ENCODE measurements around the gene CEMP1. TPM values are rescaled to one million over a fixed set of nuclear protein-coding genes. Genes with fewer than 3 reads are reported as not detected.
"Not testable (repeated sequence)": the region's sequence is repeated elsewhere in the genome, so short reads cannot be mapped to it uniquely, and the experiment has no call there.

Gene CEMP1
- not detected in 2 replicates for polyA plus RNA-seq (2012; rRNA removed)
- not detected in 2 replicates for polyA plus RNA-seq (2012; cell fraction: cytosol; rRNA removed)
- polyA plus RNA-seq (2012; cell fraction: nucleus; rRNA removed): 0.12 TPM in 1 of 2 replicates, not detected in the other

- Histone ChIP-seq H3K36me3 (replicated peaks in 1 of 2; ENCODE audit: control insufficient read depth in 1 of 2, insufficient read depth in 2 of 2, low read length in 1 of 2) (peaks cover 0 to 15% of the 10 kb centered on the region in 2 experiments), H3K9me3 (no peaks in the 10 kb centered on the region), H3K27ac (ENCODE audit: low read depth in 2 of 2, low read length in 1 of 2) (peak within 1 kb of the TSS; percentile 67 to 84), H3K4me3 (ENCODE audit: low read depth in 2 of 2, low read length in 1 of 2) (peak within 1 kb of the TSS; percentile 58 to 67), H3K79me2 (ENCODE audit: insufficient read depth) (no peaks in the 10 kb centered on the region), H3K9me2 (no peaks in the 10 kb centered on the region), H3F3A (replicated peaks; ENCODE audit: insufficient read depth) (peaks cover 19% of the 10 kb centered on the region), H3K4me1 (ENCODE audit: control insufficient read depth in 1 of 2, insufficient read depth in 2 of 2, low read depth in 1 of 2, low read length in 1 of 2) (peaks cover 0 to 8% of the 10 kb centered on the region in 2 experiments; a peak in 2 of 4 replicates), H4K20me1 (ENCODE audit: insufficient read depth) (no peaks in the 10 kb centered on the region), H3K27me3 (ENCODE audit: insufficient read depth) (no peaks in the 10 kb centered on the region), H3K4me2 (peak within 1 kb of the TSS; percentile 95), H3K9ac (peak within 1 kb of the TSS; percentile 63), H2AFZ (ENCODE audit: low read depth) (peak within 1 kb of the TSS; percentile 79; the same call in 1 of the 2 replicates)
- no peak for DNase-seq
- TF ChIP-seq EZH2phosphoT487 (IDR thresholded peaks at IDR 0.05; ENCODE audit: borderline replicate concordance, low read depth): no peak
- no peak for TF ChIP-seq SIN3A (IDR thresholded peaks at IDR 0.05; ENCODE audit: borderline replicate concordance, low read depth, low read length)
- no peak for TF ChIP-seq ELF1 (IDR thresholded peaks at IDR 0.05)
- TF ChIP-seq FOXM1 (IDR thresholded peaks at IDR 0.05; ENCODE audit: low read depth): no peak
- no peak for TF ChIP-seq TCF12 (IDR thresholded peaks at IDR 0.05)
- TF ChIP-seq FOSL2 (IDR thresholded peaks at IDR 0.05; ENCODE audit: borderline replicate concordance, low read depth): no peak
- no peak for TF ChIP-seq ZBTB33 (IDR thresholded peaks at IDR 0.05; ENCODE audit: borderline replicate concordance, low read depth)
- no peak for TF ChIP-seq NRF1 (IDR thresholded peaks at IDR 0.05; ENCODE audit: low read depth, low read length)
- POLR2A ChIA-PET: interaction anchor here (0.6 to 2.2 kb wide), 3 partner anchors 11 to 376 kb away, joined by 3 to 15 read pairs (median 5); partner anchors contain the start of gene AMDHD2
- CTCF ChIA-PET: interaction anchor here (0.6 to 1.0 kb wide), 3 partner anchors 12 to 101 kb away, joined by 3 to 5 read pairs (median 3); partner anchors contain the start of gene AMDHD2
- 40% methylated on average over 9 of the region's 11 CpGs for WGBS (ENCODE audit: low lambda C conversion rate)
Measured at GRCh38 chr16:2531371-2531695, at the start of gene CEMP1. Gene CEMP1 (minus strand): TSS chr16:2531408. CDS start chr16:2531073, 335 bp downstream.

- H4K20me1 ChIP-seq (ENCODE audit: insufficient read depth); H2AFZ ChIP-seq (ENCODE audit: low read depth); H3F3A ChIP-seq (replicated peaks; ENCODE audit: insufficient read depth); H3K4me3 ChIP-seq (ENCODE audit: low read depth in 2 of 2, low read length in 1 of 2); H3K27me3 ChIP-seq (ENCODE audit: insufficient read depth); H3K4me2 ChIP-seq; POLR2A ChIA-PET; H3K9me2 ChIP-seq; H3K27ac ChIP-seq (ENCODE audit: low read depth in 2 of 2, low read length in 1 of 2); H3K9me3 ChIP-seq; H3K4me1 ChIP-seq (ENCODE audit: control insufficient read depth in 1 of 2, insufficient read depth in 2 of 2, low read depth in 1 of 2, low read length in 1 of 2); H3K36me3 ChIP-seq (replicated peaks in 1 of 2; ENCODE audit: control insufficient read depth in 1 of 2, insufficient read depth in 2 of 2, low read length in 1 of 2); CTCF ChIA-PET; DNase-seq; H3K9ac ChIP-seq; H3K79me2 ChIP-seq (ENCODE audit: insufficient read depth): not testable (repeated sequence)
- no CpG with 5 or more reads among the region's 21 CpGs for WGBS (ENCODE audit: low lambda C conversion rate)
Measured at GRCh38 chr16:2580818-2581217, 49.6 kb upstream of the CEMP1 start.

GRCh38 chr16:2580143-2580542, 48.9 kb upstream of the CEMP1 start:
- H4K20me1 ChIP-seq (ENCODE audit: insufficient read depth); H3K27ac ChIP-seq (ENCODE audit: low read depth in 2 of 2, low read length in 1 of 2); H3K4me2 ChIP-seq; H3F3A ChIP-seq (replicated peaks; ENCODE audit: insufficient read depth); H3K9me2 ChIP-seq; DNase-seq; H2AFZ ChIP-seq (ENCODE audit: low read depth); H3K9ac ChIP-seq; H3K27me3 ChIP-seq (ENCODE audit: insufficient read depth); H3K79me2 ChIP-seq (ENCODE audit: insufficient read depth); H3K4me3 ChIP-seq (ENCODE audit: low read depth in 2 of 2, low read length in 1 of 2); CTCF ChIA-PET; H3K4me1 ChIP-seq (ENCODE audit: control insufficient read depth in 1 of 2, insufficient read depth in 2 of 2, low read depth in 1 of 2, low read length in 1 of 2); H3K36me3 ChIP-seq (replicated peaks in 1 of 2; ENCODE audit: control insufficient read depth in 1 of 2, insufficient read depth in 2 of 2, low read length in 1 of 2); POLR2A ChIA-PET; H3K9me3 ChIP-seq: not testable (repeated sequence)
- 100% methylated on average over 3 of the region's 11 CpGs for WGBS (ENCODE audit: low lambda C conversion rate)

GRCh38 chr16:2578905-2579304, 47.7 kb upstream of the CEMP1 start:
- H4K20me1 ChIP-seq (ENCODE audit: insufficient read depth); H3K79me2 ChIP-seq (ENCODE audit: insufficient read depth); H3K9ac ChIP-seq; H3K27me3 ChIP-seq (ENCODE audit: insufficient read depth); H3K9me3 ChIP-seq; DNase-seq; POLR2A ChIA-PET; H3K4me3 ChIP-seq (ENCODE audit: low read depth in 2 of 2, low read length in 1 of 2); H2AFZ ChIP-seq (ENCODE audit: low read depth); H3F3A ChIP-seq (replicated peaks; ENCODE audit: insufficient read depth); H3K4me2 ChIP-seq; H3K27ac ChIP-seq (ENCODE audit: low read depth in 2 of 2, low read length in 1 of 2); H3K36me3 ChIP-seq (replicated peaks in 1 of 2; ENCODE audit: control insufficient read depth in 1 of 2, insufficient read depth in 2 of 2, low read length in 1 of 2); H3K4me1 ChIP-seq (ENCODE audit: control insufficient read depth in 1 of 2, insufficient read depth in 2 of 2, low read depth in 1 of 2, low read length in 1 of 2); H3K9me2 ChIP-seq; CTCF ChIA-PET: not testable (repeated sequence)
- WGBS (ENCODE audit: low lambda C conversion rate): 88% methylated on average over 6 of the region's 12 CpGs

- H3K4me1 ChIP-seq (ENCODE audit: control insufficient read depth in 1 of 2, insufficient read depth in 2 of 2, low read depth in 1 of 2, low read length in 1 of 2); POLR2A ChIA-PET; H3K9me3 ChIP-seq: not testable (repeated sequence)
Measured at GRCh38 chr16:2577044-2577443, 45.8 kb upstream of the CEMP1 start.

More at GRCh38 chr16:2577044-2577443, 45.8 kb upstream of the CEMP1 start:
- H4K20me1 ChIP-seq (ENCODE audit: insufficient read depth); H3K9me2 ChIP-seq; H3K36me3 ChIP-seq (replicated peaks in 1 of 2; ENCODE audit: control insufficient read depth in 1 of 2, insufficient read depth in 2 of 2, low read length in 1 of 2); H3K27me3 ChIP-seq (ENCODE audit: insufficient read depth); H3K79me2 ChIP-seq (ENCODE audit: insufficient read depth); CTCF ChIA-PET; H3F3A ChIP-seq (replicated peaks; ENCODE audit: insufficient read depth); H2AFZ ChIP-seq (ENCODE audit: low read depth); H3K4me2 ChIP-seq; H3K9ac ChIP-seq; H3K27ac ChIP-seq (ENCODE audit: low read depth in 2 of 2, low read length in 1 of 2); DNase-seq; H3K4me3 ChIP-seq (ENCODE audit: low read depth in 2 of 2, low read length in 1 of 2): not testable (repeated sequence)
- 96% methylated on average over 19 of the region's 26 CpGs for WGBS (ENCODE audit: low lambda C conversion rate)

Data from SK-N-SH (cell line).